Mucosa of rectum (tissue), 2 donors: ENCODE measurements around the gene ZNF385D.

Experiments used
- H3K27ac ChIP-seq, 2 donors: one replicate each; pipeline ENCODE4 v1.7.0; 2013; ENCODE audit warnings: inconsistent platforms in 2 of 2, low read depth in 2 of 2, low read length in 2 of 2
- H3K27me3 ChIP-seq, 2 donors: one replicate each; pipeline ENCODE4 v1.7.0; 2013; ENCODE audit warnings: low read length in 2 of 2; ENCODE audit not compliant: control insufficient read depth in 2 of 2, insufficient read depth in 2 of 2
- H3K36me3 ChIP-seq, 2 donors: one replicate each; pipeline ENCODE4 v1.7.0; 2013; ENCODE audit warnings: low read length in 2 of 2; ENCODE audit not compliant: control insufficient read depth in 2 of 2, insufficient read depth in 2 of 2
- H3K4me1 ChIP-seq, 2 donors: one replicate each; pipeline ENCODE4 v1.7.0; 2013; ENCODE audit warnings: low read length in 2 of 2, mild to moderate bottlenecking in 1 of 2; ENCODE audit not compliant: control insufficient read depth in 2 of 2, insufficient read depth in 2 of 2
- H3K4me3 ChIP-seq, 2 donors: one replicate each; pipeline ENCODE4 v1.7.0; 2013; ENCODE audit warnings: low read length in 2 of 2
- H3K9ac ChIP-seq, 2 donors: one replicate each; pipeline ENCODE4 v1.7.0; 2013; ENCODE audit warnings: low read length in 2 of 2, low read depth in 1 of 2, mild to moderate bottlenecking in 1 of 2
- H3K9me3 ChIP-seq, 2 donors: one replicate each; pipeline ENCODE4 v1.7.0; 2013; ENCODE audit warnings: low read length in 2 of 2; ENCODE audit not compliant: control insufficient read depth in 2 of 2
- donor health status: healthy.
- donor health status: Normal muscosa, but diverticular disease.

Gene ZNF385D

GRCh38 chr3:21750831-21751391, at the start of gene ZNF385D:
ZNF385D (minus strand) TSS chr3:21751210; CDS start chr3:21750916, 294 bp downstream.
- no peaks in the 10 kb centered on the region for H3K4me1 ChIP-seq
- no peak within 1 kb of the TSS for H3K9ac ChIP-seq
- no peak within 1 kb of the TSS for H3K27ac ChIP-seq
- H3K9me3 ChIP-seq = peaks cover 0 to 2% of the 10 kb centered on the region in 2 donors
- no peaks in the 10 kb centered on the region for H3K36me3 ChIP-seq
- H3K4me3 ChIP-seq = peak within 1 kb of the TSS in 1 of 2 donors; percentile 40
- H3K27me3 ChIP-seq = no peaks in the 10 kb centered on the region

- no peak overlapping the region for H3K27ac ChIP-seq
- H3K9ac ChIP-seq = no peak overlapping the region
- peaks cover 0 to 3% of the 10 kb centered on the region in 2 donors for H3K9me3 ChIP-seq
- H3K27me3 ChIP-seq = no peaks in the 10 kb centered on the region
- no peaks in the 10 kb centered on the region for H3K4me1 ChIP-seq
- H3K36me3 ChIP-seq = no peaks in the 10 kb centered on the region
- no peak overlapping the region for H3K4me3 ChIP-seq
Observed at GRCh38 chr3:21798356-21799088, 47.5 kb upstream of the ZNF385D start.

- peaks cover 0 to 3% of the 10 kb centered on the region in 2 donors for H3K9me3 ChIP-seq
- no peak overlapping the region for H3K27ac ChIP-seq
Observed at GRCh38 chr3:21795921-21796320, 44.9 kb upstream of the ZNF385D start.

DNA sequence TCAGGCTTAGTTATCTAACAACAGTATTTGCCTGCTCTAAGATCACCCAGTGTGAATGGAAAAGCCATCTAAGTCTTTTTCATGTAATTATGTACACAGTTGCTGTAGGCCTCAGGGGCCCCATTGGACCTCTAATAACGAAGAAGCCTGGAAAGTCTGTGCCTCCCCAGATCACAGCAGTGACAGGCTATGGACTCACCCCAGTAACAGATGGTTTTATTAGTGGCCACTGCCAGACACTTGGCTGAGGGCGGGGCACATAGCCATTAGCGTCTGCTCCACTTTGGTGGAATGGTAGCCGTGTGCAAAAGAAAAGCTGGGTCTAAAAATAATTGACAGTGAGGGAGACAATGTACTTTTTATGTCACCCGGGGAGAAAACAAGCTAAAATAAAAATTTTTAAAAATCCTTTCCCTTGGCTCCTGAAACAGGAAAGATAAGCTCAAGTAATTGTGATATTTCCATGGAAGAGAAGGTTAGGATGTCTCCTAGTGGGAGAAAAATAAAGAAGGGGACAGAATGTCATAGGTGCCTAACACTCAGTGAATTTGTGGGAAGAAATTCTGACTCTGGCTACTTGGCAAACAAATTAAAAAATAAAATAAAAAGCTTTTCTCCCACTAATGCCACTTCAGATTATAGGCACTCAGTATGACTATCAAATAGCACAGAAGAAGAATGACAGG, 44.3 kb upstream of the ZNF385D start:
- Histone ChIP-seq H3K9me3 (peaks cover 0 to 3% of the 10 kb centered on the region in 2 donors), H3K27ac (no peak overlapping the region)

More at GRCh38 chr3:21795921-21796320, 44.9 kb upstream of the ZNF385D start:
- no peak overlapping the region for H3K9ac ChIP-seq
- no peak overlapping the region for H3K4me3 ChIP-seq
- H3K4me1 ChIP-seq = no peaks in the 10 kb centered on the region
- no peaks in the 10 kb centered on the region for H3K27me3 ChIP-seq
- H3K36me3 ChIP-seq = no peaks in the 10 kb centered on the region

DNA sequence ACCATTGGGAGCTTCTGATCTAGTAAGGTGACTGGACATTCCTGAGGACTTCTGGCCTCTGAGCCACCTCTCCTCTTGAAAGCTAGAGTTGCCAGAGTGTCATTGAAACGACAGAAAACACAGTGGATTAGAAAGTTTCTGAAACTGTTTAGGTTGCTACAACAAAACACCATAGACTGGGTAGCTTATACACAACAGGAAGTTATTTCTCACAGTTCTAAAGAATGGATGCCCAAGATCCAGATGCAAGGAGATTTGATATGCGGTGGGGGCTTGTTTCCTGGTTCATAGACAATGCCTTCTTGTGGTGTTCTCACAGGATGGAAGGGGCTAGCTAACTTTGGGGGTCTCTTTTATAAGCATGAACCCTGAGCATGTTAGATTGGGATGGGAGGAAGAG, 43.3 kb upstream of the ZNF385D start:
- Histone ChIP-seq H3K27ac (no peak overlapping the region), H3K27me3 (no peaks in the 10 kb centered on the region), H3K36me3 (no peaks in the 10 kb centered on the region), H3K9me3 (peaks cover 0 to 3% of the 10 kb centered on the region in 2 donors), H3K4me3 (no peak overlapping the region), H3K9ac (no peak overlapping the region), H3K4me1 (no peaks in the 10 kb centered on the region)

More for the DNA sequence above, 44.3 kb upstream of the ZNF385D start:
- Histone ChIP-seq H3K4me1 (no peaks in the 10 kb centered on the region), H3K36me3 (no peaks in the 10 kb centered on the region), H3K27me3 (no peaks in the 10 kb centered on the region), H3K9ac (no peak overlapping the region), H3K4me3 (no peak overlapping the region)

DNA sequence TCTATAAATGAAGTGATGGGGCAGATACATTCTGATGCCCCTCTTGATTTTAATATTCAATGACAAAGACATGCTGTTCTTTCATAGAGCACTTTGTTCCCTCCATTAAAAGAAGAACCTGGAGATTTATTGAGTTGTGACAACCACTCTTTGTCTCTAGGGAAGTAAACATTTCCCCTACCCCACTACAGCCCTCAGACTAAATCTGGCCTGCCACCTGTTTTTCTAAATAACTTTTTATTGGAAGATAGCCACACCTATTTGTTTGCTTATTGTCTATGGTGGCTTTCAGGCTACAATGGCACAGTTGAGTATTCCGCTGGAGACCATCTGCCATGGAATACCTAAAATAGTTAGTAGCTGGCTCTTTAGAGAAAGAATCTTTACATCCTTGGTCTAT, 41.2 kb upstream of the ZNF385D start:
- H3K9me3 ChIP-seq = peaks cover 0 to 3% of the 10 kb centered on the region in 2 donors
- H3K27me3 ChIP-seq = no peaks in the 10 kb centered on the region
- no peaks in the 10 kb centered on the region for H3K4me1 ChIP-seq
- no peak overlapping the region for H3K27ac ChIP-seq
- no peak overlapping the region for H3K4me3 ChIP-seq
- H3K36me3 ChIP-seq = no peaks in the 10 kb centered on the region
- H3K9ac ChIP-seq = no peak overlapping the region

DNA sequence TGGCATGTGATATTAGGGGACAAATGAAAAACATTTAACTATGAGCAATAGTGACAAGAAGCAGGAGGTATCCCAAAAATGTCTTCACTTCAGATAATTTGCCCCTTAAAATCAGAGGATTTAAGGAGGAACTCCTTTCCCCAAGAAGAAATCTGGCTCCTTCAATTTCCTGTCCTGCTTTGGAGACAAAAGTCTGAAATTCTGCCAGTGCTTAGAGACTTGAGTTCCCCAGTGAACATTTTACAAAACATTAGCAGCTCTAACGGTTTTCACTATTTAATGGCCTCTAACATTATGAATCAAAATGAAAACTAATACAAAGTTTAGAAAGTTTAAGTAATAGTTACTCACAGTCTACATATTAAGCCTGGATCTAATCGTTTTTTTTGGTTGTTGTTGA, 40.3 kb upstream of the ZNF385D start:
- Histone ChIP-seq H3K36me3 (no peaks in the 10 kb centered on the region), H3K9ac (no peak overlapping the region), H3K27me3 (no peaks in the 10 kb centered on the region), H3K9me3 (no peaks in the 10 kb centered on the region), H3K27ac (no peak overlapping the region), H3K4me1 (no peaks in the 10 kb centered on the region), H3K4me3 (no peak overlapping the region)

- Histone ChIP-seq H3K9ac (no peak overlapping the region), H3K4me1 (no peaks in the 10 kb centered on the region), H3K27ac (no peak overlapping the region), H3K9me3 (no peaks in the 10 kb centered on the region), H3K4me3 (no peak overlapping the region), H3K27me3 (no peaks in the 10 kb centered on the region), H3K36me3 (no peaks in the 10 kb centered on the region)
Observed at GRCh38 chr3:21790466-21790865, 39.5 kb upstream of the ZNF385D start.

DNA sequence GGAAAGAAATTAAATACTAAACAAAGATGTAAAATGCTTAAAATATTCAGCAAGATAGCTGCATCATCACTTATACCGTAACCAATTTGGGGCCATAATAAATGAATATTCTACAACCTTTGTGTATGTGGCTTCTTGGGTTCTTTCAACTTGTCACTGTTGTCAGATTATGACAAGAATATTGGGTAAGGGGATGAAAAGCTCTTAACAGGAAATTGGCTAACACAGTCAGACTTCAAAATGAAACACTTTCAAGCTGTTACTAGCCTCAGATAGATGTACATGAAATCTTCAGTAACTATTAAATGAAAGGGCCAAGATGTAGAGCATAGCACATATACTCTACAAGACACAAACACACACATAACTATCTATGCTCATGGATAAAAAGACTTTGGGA, 38.7 kb upstream of the ZNF385D start:
- Histone ChIP-seq H3K27me3 (no peaks in the 10 kb centered on the region), H3K36me3 (no peaks in the 10 kb centered on the region), H3K4me3 (no peak overlapping the region), H3K9ac (no peak overlapping the region), H3K27ac (no peak overlapping the region), H3K9me3 (no peaks in the 10 kb centered on the region), H3K4me1 (no peaks in the 10 kb centered on the region)

- H3K36me3 ChIP-seq = no peaks in the 10 kb centered on the region
- H3K4me3 ChIP-seq = no peak overlapping the region
- no peaks in the 10 kb centered on the region for H3K27me3 ChIP-seq
- no peak overlapping the region for H3K27ac ChIP-seq
- no peaks in the 10 kb centered on the region for H3K9me3 ChIP-seq
- no peaks in the 10 kb centered on the region for H3K4me1 ChIP-seq
- no peak overlapping the region for H3K9ac ChIP-seq
Observed at GRCh38 chr3:21786438-21786797, 35.4 kb upstream of the ZNF385D start.
